Measurements from ENCODE around the gene CCDC175.
A peak's percentile ranks its signal among the peaks of the same experiment; 100 is the strongest.

DNA sequence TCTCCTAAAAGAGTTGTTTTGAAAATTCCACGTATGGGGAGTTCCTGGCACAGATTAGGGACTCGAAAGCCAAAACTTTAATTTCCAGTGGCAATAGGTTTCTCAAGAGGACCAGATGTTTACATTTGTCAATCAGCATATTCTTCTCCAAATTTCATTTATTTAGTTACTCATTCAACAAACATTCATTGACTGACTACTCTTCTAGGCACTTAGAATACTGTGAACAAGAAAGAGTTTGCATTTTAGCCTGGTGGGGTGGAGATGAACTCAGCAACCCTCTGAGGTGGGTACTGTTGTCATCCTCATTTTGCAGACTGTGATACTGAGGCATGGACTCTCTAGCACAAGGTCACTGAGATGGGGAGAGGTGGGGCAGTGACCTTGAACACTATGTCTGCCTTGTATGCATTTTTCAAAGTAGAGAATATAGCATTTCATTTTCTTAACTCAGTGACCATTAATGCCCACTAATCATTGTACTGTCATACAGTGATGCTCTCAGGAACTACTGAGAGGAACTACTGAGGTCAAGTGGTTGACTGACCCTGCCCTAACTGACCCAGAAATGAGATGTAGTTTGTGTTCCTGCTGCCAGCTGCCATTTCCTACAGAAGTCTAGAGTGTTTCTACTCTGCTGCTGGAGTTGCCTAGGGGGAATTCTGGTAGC is 94.6 kb downstream of the CCDC175 start:
- TF ChIP-seq POLR2AphosphoS5 (IDR thresholded peaks at IDR 0.05) (peak; percentile 78), POLR2A (IDR thresholded peaks at IDR 0.05) (no peak)
- TF ChIP-seq, protein P1, sequence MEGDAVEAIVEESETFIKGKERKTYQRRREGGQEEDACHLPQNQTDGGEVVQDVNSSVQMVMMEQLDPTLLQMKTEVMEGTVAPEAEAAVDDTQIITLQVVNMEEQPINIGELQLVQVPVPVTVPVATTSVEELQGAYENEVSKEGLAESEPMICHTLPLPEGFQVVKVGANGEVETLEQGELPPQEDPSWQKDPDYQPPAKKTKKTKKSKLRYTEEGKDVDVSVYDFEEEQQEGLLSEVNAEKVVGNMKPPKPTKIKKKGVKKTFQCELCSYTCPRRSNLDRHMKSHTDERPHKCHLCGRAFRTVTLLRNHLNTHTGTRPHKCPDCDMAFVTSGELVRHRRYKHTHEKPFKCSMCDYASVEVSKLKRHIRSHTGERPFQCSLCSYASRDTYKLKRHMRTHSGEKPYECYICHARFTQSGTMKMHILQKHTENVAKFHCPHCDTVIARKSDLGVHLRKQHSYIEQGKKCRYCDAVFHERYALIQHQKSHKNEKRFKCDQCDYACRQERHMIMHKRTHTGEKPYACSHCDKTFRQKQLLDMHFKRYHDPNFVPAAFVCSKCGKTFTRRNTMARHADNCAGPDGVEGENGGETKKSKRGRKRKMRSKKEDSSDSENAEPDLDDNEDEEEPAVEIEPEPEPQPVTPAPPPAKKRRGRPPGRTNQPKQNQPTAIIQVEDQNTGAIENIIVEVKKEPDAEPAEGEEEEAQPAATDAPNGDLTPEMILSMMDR (IDR thresholded peaks at IDR 0.05), result no peak

All from gastroesophageal sphincter (tissue), 3 donors.